ENCODE results near the gene ZNF664. TPM values are rescaled to one million over a fixed set of nuclear protein-coding genes. Genes with fewer than 3 reads are reported as not detected.

The ZNF664 gene
- total RNA-seq, 4 donors from 2014 or later, result 25.0 to 100 (median 40.2) TPM

- H3K9me3 ChIP-seq, result no peaks in the 10 kb centered on the region
- DNase-seq, result no peak
Observed at GRCh38 chr12:124002654-124003053, 29.6 kb downstream of the ZNF664 start.

GRCh38 chr12:124004233-124004875, 31.3 kb downstream of the ZNF664 start:
- 90 to 92% methylated on average over 9 of the region's 9 CpGs for WGBS, 2 donors
- H3K9me3 ChIP-seq, result no peaks in the 10 kb centered on the region
- peak overlapping the region in 2 of 4 donors; percentile 20 to 65 for H3K27ac ChIP-seq
- TF ChIP-seq POLR2A (IDR thresholded peaks at IDR 0.05) (no peak), CTCF (IDR thresholded peaks at IDR 0.05) (no peak)
- no peaks in the 10 kb centered on the region for H3K27me3 ChIP-seq
- intact Hi-C loops (cut with DNase I), result no loop called here
- H3K36me3 ChIP-seq, result peaks cover 0 to 77% (median 0%) of the 10 kb centered on the region in 3 donors
- H3K4me1 ChIP-seq, result peaks cover 0 to 47% (median 5%) of the 10 kb centered on the region in 3 donors
- no peak for DNase-seq
- no peak overlapping the region for H3K4me3 ChIP-seq

More at GRCh38 chr12:124002654-124003053, 29.6 kb downstream of the ZNF664 start:
- 54 to 63% methylated on average over 2 of the region's 2 CpGs for WGBS, 2 donors
- Histone ChIP-seq H3K27ac (peak overlapping the region in 2 of 4 donors; percentile 13 to 65), H3K36me3 (peaks cover 0 to 86% (median 8%) of the 10 kb centered on the region in 3 donors), H3K4me1 (peaks cover 0 to 44% (median 5%) of the 10 kb centered on the region in 3 donors), H3K4me3 (no peak overlapping the region), H3K27me3 (no peaks in the 10 kb centered on the region)
- no peak for TF ChIP-seq CTCF (IDR thresholded peaks at IDR 0.05)
- TF ChIP-seq POLR2A (IDR thresholded peaks at IDR 0.05), result no peak
- intact Hi-C loops (cut with DNase I), result no loop called here

GRCh38 chr12:124006085-124006845, 33.2 kb downstream of the ZNF664 start:
- DNase-seq, result no peak
- TF ChIP-seq POLR2A (IDR thresholded peaks at IDR 0.05), result no peak
- TF ChIP-seq CTCF (IDR thresholded peaks at IDR 0.05), result no peak
- H3K9me3 ChIP-seq, result no peaks in the 10 kb centered on the region
- no peak overlapping the region for H3K4me3 ChIP-seq
- H3K27me3 ChIP-seq, result no peaks in the 10 kb centered on the region
- no peak overlapping the region for H3K27ac ChIP-seq
- intact Hi-C loops (cut with DNase I), result no loop called here
- H3K4me1 ChIP-seq, result peaks cover 0 to 47% (median 5%) of the 10 kb centered on the region in 3 donors
- WGBS, 2 donors, result 61 to 69% methylated on average over 11 of the region's 11 CpGs
- H3K36me3 ChIP-seq, result peaks cover 0 to 74% (median 0%) of the 10 kb centered on the region in 3 donors

- TF ChIP-seq CTCF (IDR thresholded peaks at IDR 0.05) (no peak), POLR2A (IDR thresholded peaks at IDR 0.05) (no peak)
- no peak overlapping the region for H3K4me3 ChIP-seq
- DNase-seq, result no peak
- peaks cover 0 to 45% (median 5%) of the 10 kb centered on the region in 3 donors for H3K4me1 ChIP-seq
- intact Hi-C loops (cut with DNase I), result no loop called here
- 71 to 73% methylated on average over 12 of the region's 14 CpGs for WGBS, 2 donors
- H3K27ac ChIP-seq, result no peak overlapping the region
- peaks cover 0 to 74% (median under 1%) of the 10 kb centered on the region in 3 donors for H3K36me3 ChIP-seq
- no peaks in the 10 kb centered on the region for H3K9me3 ChIP-seq
- no peaks in the 10 kb centered on the region for H3K27me3 ChIP-seq
Observed at GRCh38 chr12:124006846-124007713, 34.1 kb downstream of the ZNF664 start.

All from esophagus squamous epithelium (tissue), 5 donors.